K562 (cell line): ENCODE data around the gene CSF1. TPM values are rescaled to one million over a fixed set of nuclear protein-coding genes. Genes with fewer than 3 reads are reported as not detected.

Experiments
- BRF2 ChIP-seq: IDR thresholded peaks from 3 replicates; pipeline ENCODE4 v1.6.1; 2011; ENCODE audit warnings: borderline replicate concordance, mild to moderate bottlenecking; ENCODE audit not compliant: insufficient read length, insufficient read depth
- CREB5 ChIP-seq: fragments of 250-450 bp; sonication (Bioruptor Pico); IDR thresholded peaks from 2 replicates; pipeline ENCODE4 v1.5.0; 2020; ENCODE audit warnings: mild to moderate bottlenecking
- CXXC5 ChIP-seq: fragments of 250-450 bp; sonication (Bioruptor Pico); IDR thresholded peaks from 2 replicates; pipeline ENCODE4 v1.8.0; 2022; ENCODE audit warnings: inconsistent platforms, mild to moderate bottlenecking, moderate library complexity
- E2F4 ChIP-seq: sonication (generic); formaldehyde crosslinking; IDR thresholded peaks from 2 replicates; pipeline ENCODE4 v1.8.0; 2022; ENCODE audit warnings: mild to moderate bottlenecking, low read depth, missing genetic modification reagents
- HDAC8 ChIP-seq: fragments of 450-650 bp; IDR thresholded peaks from 2 replicates; pipeline ENCODE4 v1.6.1; 2016; ENCODE audit warnings: mild to moderate bottlenecking, missing genetic modification characterization, moderate library complexity, missing compliant biosample characterization
- HMGXB4 ChIP-seq: sonication (generic); formaldehyde crosslinking; IDR thresholded peaks from 2 replicates; pipeline ENCODE4 v1.8.1; 2023; ENCODE audit warnings: mild to moderate bottlenecking, missing genetic modification reagents
- NEUROD1 ChIP-seq: fragments of 150-350 bp; IDR thresholded peaks from 2 replicates; pipeline ENCODE4 v1.6.1; 2014; ENCODE audit warnings: borderline replicate concordance, low read length, low read depth; ENCODE audit not compliant: partially characterized antibody
- PKNOX1 ChIP-seq: fragments of 450-650 bp; IDR thresholded peaks from 2 replicates; pipeline ENCODE4 v1.6.1; 2016
- POLR2H ChIP-seq: IDR thresholded peaks from 2 replicates; pipeline ENCODE4 v1.6.1; 2016; ENCODE audit warnings: missing genetic modification characterization, low read depth, mild to moderate bottlenecking, control low read depth, missing compliant biosample characterization, moderate library complexity
- ZBTB8A ChIP-seq: fragments of 450-650 bp; IDR thresholded peaks from 2 replicates; pipeline ENCODE4 v1.6.1; 2018; ENCODE audit warnings: mild to moderate bottlenecking, moderate library complexity; ENCODE audit not compliant: partially characterized antibody
- ZNF609 ChIP-seq: sonication (generic); formaldehyde crosslinking; IDR thresholded peaks from 2 replicates; pipeline ENCODE4 v1.8.1; 2023; ENCODE audit warnings: missing genetic modification reagents, mild to moderate bottlenecking, borderline replicate concordance
- ZNF717 ChIP-seq: fragments of 250-450 bp; sonication (Bioruptor Pico); IDR thresholded peaks from 2 replicates; pipeline ENCODE4 v1.5.0; 2021
- polyA plus RNA-seq, 8 experiments: library from polyadenylated mRNA; depleted of rRNA in 4 of 8; stranded (reverse) in 5 of 8; unstranded in 3 of 8; fragments of >200 nt; fragmentation: Nextera tagmentation in 2 of 8; fragmentation: Illumina TruSeq in 1 of 8; extraction: Ambion mirVana in 2 of 8; extraction: Trizol in 1 of 8; gene quantifications; 2 replicates each; pipeline versions ENCODE4 v1.2.1 to v1.2.3, GENCODE V29; 2011 to 2014; ENCODE audit warnings: inconsistent platforms in 1 of 8, missing spikeins in 1 of 8
- total RNA-seq, 7 experiments: library from RNA; depleted of rRNA in 6 of 7; stranded (reverse); fragments of >200 nt in 6 of 7; fragmentation: Illumina TruSeq in 2 of 7; extraction: Trizol in 2 of 7; gene quantifications; 2 replicates each; pipeline versions ENCODE4 v1.2.1 to v1.2.3, GENCODE V29; 2011 to 2021; ENCODE audit warnings: low replicate concordance in 1 of 7

The CSF1 gene
- total and polyA plus RNA-seq, 9 of the 15 experiments (the other 6 are each of a cell fraction or from before 2014, with no cell fraction given), result 0.18 to 11.8 (median 2.8) TPM

- TF ChIP-seq BRF2 (no peak), ZNF717 (CRISPR knock-in tag) (no peak), PKNOX1 (no peak), NEUROD1 (no peak), ZBTB8A (no peak), HMGXB4 (CRISPR knock-in tag) (no peak), POLR2H (tag) (no peak), ZNF609 (CRISPR knock-in tag) (no peak), HDAC8 (tag) (no peak), CXXC5 (CRISPR knock-in tag) (no peak), E2F4 (CRISPR knock-in tag) (no peak), CREB5 (CRISPR knock-in tag) (no peak)
Measured at GRCh38 chr1:109880971-109881894, 29.4 kb upstream of the CSF1 start (continued).
